SW480 (cell line): ENCODE measurements around the gene KRTAP5-3.
"Not testable (repeated sequence)": the region's sequence is repeated elsewhere in the genome, so short reads cannot be mapped to it uniquely, and the experiment has no call there.

Source experiments
- DNase-seq: peaks from one replicate; pipeline ENCODE4 v3.0.0-alpha.2; 2016; ENCODE audit warnings: low spot score

The KRTAP5-3 gene

DNA sequence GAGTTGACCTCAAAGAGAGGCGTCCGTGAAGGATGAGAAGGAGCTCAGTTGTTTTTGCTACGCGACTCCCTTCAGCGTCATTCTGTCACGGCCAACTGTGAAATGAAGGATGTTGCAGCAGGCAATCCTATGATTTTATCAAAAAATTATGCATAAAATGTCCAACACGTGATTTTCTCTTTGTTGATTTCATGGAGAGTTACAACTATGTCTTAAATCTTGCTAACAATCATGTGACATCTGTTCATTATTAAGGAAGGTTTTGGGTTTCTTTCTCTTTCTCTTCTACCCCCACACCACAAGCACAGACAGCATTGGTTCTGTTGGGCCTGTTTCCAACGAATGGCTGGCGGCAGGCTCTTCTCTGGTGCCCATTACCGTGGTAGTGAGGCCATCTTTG is 10.0 kb upstream of the KRTAP5-3 start:
- no peak for DNase-seq

- DNase-seq: not testable (repeated sequence)
Measured at GRCh38 chr11:1607901-1608300, 362 bp downstream of the KRTAP5-3 start.

GRCh38 chr11:1607156-1607845 is 962 bp downstream of the KRTAP5-3 start:
- DNase-seq: not testable (repeated sequence)

- not testable (repeated sequence) for DNase-seq
Measured at GRCh38 chr11:1605923-1606322, 2.3 kb downstream of the KRTAP5-3 start.

DNA sequence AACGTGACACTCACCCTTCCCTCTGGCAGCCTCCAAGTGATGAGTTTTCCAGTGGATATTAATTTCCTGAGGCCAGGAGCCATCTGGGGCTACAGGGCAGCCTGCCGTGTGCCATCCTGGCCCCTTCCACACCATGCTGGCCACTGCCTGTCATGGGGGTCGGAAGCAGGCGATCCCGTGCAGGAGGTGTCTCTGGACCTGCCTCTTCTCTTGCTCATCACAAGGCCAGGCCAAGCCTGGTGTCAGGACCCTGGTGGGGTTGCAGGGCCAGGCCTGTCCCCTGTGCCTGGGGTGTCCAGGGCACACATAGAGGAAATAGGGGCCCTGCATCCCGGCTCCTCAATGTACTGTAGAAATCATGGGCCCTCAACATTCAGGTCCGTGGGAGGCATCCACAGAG is 3.6 kb downstream of the KRTAP5-3 start:
- DNase-seq: no peak

- DNase-seq: no peak
Measured at GRCh38 chr11:1604181-1604580, 4.1 kb downstream of the KRTAP5-3 start.

DNA sequence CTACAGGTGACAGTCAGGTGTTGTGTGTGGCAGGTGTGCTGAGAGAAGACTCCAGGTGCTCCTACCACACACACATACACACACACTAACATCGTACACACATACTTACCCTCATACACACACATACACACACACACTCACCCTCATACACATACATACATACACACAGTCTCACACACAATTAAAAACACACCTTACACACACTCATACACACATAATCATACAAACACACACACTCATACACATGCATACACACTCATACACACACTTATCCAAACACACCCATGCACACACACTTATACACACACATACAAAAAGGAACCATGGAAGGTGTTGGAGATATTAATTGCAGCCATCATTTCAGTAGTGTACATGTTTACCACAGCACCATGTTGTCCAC is 4.6 kb downstream of the KRTAP5-3 start:
- DNase-seq: no peak

DNA sequence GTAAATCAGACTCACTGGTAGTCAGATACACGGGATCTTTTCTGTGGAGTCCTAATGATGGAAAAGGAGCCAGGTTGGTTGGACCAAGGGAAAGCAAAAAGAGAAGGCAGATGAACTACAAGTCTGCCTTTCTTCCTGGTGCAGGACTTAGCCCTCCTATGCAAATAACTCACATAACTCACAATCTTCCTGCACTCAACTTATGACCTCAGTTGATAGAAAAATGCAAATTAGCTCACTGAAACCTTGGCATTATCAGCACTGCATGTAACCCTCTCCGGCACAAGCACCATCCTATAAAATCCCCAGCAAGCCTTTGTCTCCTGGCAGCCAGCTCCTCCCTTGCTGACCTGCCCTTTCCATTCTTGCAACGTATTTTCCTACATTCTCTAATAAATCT is 6.6 kb downstream of the KRTAP5-3 start:
- DNase-seq: not testable (repeated sequence)

GRCh38 chr11:1600626-1601025 is 7.6 kb downstream of the KRTAP5-3 start:
- DNase-seq: no peak

DNA sequence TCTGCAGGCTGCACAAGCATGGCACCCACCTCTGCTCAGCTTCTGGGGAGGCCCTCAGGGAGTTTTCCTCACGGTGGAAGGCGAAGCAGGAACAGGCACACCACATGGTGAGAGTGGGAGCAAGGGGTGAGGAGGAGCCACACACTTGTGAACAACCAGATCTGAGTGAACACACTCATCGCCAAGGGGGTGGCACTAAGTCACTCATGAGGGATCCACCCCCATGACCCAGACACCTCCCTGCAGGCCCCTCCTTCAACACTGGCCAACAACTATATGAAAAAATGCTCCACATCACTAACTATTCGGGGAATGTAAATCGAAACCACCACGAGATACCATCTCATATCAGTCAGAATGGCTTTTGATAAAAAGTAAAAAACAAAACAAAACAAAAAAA is 9.4 kb downstream of the KRTAP5-3 start:
- DNase-seq: no peak

DNA sequence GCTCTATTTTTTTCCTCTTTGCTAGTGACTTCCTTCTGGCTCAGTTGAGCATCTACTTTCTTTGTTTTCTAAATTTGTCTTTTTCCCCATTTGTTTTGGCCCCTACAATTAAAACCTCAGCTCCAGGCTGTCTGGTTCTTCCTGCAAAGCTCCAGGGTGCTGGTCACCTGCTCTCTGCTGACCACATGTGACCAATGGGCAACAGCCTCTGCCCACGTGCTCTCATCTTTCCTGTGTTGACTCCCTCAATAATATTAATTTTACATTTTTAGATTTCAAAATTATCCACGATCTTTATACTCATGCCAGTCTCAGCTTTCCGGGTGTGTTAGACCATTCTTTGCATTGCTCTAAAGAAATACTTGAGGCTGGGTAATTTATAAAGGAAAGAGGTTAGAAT is 9.9 kb downstream of the KRTAP5-3 start:
- not testable (repeated sequence) for DNase-seq

DNA sequence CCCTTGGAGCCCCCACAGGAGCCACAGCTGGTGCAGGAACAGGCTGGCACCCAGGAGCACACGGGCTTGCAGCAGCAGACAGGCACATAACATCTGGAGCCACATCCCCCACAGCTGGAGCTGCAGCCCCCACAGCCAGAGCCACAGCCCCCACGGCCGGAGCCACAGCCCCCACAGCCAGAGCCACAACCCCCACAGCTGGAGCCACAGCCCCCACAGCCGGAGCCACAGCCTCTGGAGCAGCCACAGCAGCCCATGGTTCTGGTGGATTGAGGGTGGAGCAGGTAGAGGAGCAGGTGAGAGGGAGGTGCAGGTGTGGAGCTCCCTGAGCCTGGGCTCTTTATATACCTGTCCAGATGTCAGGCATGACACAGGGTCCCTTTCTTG is 10.3 kb downstream of the KRTAP5-3 start, which contains the start of gene KRTAP5-2:
Gene KRTAP5-2, minus strand, starts transcription at position 301 of the 387 bp plus-strand sequence. Its CDS starts 44 bp downstream, at position 257.
- DNase-seq: no peak

DNA sequence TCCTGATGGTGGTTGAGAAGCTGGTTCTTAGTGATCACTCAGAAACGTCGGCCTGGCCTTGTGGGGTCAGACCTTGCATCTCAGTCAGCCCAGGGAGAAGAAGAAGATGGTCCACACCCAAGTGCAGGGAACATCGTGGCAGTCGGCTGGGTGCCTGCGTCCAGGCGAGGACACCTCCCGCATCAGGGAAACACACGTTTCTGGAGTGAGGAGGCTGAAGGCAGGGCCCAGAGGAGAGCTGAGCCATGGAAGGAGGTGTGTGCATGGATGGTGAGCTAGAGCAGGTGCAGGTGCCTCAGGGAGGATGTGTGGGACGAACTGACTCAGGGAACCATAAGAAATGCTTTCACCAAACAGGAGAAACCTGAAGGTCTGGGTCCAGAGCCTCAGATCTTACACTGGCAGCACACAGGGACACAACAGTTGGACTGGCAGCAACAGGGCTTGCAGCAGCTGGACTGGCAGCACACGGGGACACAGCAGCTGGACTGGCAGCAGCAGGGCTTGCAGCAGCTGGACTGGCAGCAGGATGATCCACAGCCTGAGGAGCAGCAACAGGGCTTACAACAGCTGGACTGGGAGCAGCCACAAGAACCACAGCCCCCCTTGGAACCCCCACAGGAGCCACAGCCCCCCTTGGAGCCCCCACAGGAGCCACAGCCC is 10.8 kb downstream of the KRTAP5-3 start:
- no peak for DNase-seq

DNA sequence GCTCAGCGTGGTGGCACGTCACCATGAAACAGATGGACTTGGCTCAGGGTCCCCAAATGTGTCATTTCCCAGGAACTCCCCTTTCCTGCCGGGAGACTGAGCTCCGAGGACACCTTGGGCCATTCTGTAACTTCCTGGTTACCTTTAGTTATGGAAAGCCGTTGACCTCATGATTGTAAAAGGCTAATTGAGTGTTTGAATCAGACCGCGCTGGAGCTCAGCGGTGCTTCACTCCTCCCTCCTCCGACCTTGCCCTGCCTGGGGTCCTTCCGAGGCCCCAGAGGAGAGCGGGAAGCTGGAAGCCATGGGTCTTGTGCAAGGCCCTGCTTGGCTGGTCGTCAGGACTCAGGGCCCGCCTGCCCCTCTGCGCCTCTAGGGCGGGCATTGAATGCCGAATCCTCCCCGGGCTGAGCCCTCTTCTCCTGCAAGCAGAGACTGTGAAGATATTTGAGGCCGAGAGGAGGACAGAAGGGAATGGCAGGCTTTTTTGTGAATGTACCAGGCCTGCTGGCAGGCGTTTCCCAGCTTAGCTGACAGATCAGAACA is 11.6 kb downstream of the KRTAP5-3 start:
- not testable (repeated sequence) for DNase-seq

DNA sequence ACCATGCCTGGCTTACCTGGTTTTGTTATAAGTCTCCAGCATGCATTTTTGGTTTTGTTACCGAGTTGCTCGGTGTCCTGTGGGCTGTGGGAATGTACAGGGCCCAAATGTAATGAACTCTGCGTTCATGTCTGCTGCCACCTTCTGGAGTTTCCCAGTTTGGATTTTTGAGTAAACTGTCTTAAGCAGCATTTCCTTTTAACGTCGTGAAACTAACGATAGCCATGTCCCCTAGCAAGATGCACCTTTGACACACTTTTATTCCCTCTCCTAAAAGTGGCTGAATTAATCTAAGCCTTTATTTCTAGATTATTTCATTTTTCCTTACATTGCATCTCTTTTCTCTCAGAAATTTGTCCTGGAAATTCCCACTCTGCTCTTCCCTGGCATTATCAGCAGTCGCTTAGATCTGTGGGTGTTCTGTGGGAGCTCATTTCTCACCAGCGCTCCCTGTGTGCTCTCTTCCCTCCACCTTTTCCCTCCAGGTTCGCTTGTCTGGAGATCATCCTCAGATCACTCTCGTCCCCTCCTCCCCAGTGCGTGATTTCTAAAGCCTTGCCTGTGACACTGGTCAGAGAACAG is 12.2 kb downstream of the KRTAP5-3 start:
- not testable (repeated sequence) for DNase-seq

GRCh38 chr11:1592628-1593027 is 15.6 kb downstream of the KRTAP5-3 start:
- DNase-seq: no peak

DNA sequence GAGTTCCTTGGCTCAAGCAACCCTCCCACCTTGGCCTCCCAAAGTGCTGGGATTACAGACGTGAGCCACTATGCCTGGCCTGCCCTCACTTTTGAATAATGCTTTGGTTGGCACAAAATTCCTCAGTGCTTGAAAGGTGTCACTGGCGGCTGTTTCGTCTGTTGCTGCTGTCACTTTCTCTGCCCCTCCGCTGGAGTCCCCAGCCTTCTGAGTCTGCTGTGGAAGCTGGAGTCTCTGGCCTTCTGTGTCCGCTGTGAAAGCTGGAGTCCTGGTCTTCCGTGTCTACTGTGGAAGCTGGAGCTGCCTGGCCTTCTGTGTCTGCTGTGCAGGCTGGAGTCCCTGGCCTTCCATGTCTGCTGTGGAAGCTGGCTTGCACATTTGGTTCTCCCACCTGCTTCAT is 18.3 kb downstream of the KRTAP5-3 start:
- no peak for DNase-seq

GRCh38 chr11:1589191-1589963 is 18.9 kb downstream of the KRTAP5-3 start:
- not testable (repeated sequence) for DNase-seq

GRCh38 chr11:1586699-1587098 is 21.6 kb downstream of the KRTAP5-3 start:
- no peak for DNase-seq

DNA sequence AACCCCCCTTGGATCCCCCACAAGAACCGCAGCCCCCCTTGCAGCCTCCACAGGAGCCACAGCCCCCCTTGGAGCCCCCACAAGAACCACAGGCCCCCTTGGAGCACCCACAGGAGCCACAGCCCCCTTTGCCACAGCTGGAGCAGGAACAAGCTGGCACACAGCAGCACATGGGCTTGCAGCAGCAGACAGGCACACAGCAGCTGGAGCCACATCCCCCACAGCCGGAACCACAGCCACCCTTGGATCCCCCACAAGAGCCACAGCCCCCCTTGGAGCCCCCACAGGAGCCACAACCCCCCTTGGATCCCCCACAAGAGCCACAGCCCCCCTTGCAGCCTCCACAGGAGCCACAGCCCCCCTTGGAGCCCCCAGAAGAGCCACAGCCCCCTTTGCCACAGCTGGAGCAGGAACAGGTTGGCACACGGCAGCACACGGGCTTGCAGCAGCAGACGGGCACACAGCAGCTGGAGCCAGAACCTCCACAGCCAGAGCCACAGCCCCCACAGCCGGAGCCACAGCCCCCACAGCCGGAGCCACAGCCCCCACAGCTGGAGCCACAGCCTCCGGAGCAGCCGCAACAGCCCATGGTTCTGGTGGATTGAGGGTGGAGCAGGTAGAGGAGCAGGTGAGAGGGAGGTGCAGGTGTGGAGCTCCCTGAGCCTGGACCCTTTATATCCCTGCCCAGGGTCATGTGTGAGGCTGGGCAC is 23.4 kb downstream of the KRTAP5-3 start, which contains the start of gene KRTAP5-1:
Gene KRTAP5-1, minus strand, starts transcription at position 623 of the 710 bp plus-strand sequence. Its CDS starts 34 bp downstream, at position 589.
- DNase-seq: not testable (repeated sequence)

GRCh38 chr11:1582909-1583308 is 25.4 kb downstream of the KRTAP5-3 start:
- DNase-seq: not testable (repeated sequence)
